ENCODE data around the gene PLPPR3.

The PLPPR3 gene

DNA sequence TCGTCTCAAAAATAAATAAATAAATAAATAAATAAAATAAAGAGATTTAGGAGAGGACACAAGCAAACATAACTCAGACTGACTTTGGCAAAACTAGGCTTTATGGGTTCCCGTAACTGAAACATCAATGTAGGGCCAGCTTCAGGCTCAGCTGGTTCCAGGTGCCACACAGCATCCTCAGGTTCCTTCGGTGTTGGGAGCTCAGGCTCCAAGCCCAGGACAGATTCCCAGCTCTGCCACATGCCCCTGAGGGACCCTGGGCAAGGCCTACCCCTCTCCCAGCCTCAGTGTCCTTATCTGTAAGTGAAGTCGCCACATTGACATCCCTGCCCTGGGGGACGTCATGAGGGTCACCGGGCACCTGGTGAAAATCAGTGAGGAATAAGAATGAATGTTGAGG lies 52.1 kb downstream of the PLPPR3 start:
- no peak for DNase-seq

- no peak for DNase-seq
Measured at GRCh38 chr19:768424-768823, 53.3 kb downstream of the PLPPR3 start.

GRCh38 chr19:765179-765738 lies 56.5 kb downstream of the PLPPR3 start:
- DNase-seq = no peak

DNA sequence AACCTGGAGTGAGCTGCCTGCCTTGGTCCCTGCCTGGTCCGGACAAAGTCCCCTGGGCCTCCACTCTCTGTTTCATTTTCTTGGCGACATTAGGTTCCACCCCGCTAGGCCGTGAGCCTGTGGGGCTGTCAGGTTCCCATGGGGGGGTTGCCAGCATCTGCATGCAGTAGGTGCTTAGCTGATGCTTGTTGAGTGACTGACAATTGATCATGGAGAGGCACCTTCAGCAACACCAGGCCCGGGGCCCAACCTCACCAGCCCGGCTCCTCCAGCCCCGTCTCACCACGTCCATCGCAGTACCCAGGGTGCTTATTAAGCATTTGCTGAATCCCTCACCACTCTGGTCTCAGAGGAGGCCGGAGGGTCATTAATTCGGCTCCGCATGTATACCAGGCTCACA lies 57.5 kb downstream of the PLPPR3 start:
- DNase-seq = no peak

DNA sequence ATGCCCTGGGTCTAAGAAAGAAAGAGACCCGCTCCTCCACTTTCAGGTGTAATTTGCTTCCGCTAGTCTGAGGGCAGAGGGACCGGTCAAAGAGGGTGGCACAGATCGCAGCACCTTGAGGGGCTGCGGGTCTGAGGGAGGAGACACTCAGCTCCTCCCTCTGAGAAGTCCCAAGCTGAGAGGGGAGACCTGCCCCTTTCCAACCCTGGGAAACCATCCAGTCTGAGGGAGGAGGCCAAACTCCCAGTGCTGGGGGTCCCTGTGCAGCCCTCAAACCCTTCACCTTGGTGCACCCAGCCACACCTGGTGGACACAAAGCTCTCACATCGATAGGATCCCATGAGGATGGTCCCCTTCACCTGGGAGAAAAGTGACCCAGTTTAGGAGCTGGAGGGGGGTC lies 57.9 kb downstream of the PLPPR3 start:
- no peak for DNase-seq

- no peak for DNase-seq
Measured at GRCh38 chr19:763181-763580, 58.6 kb downstream of the PLPPR3 start.

Measured in OCI-M1 (cell line).